ENCODE measurements around the gene LRMDA.

The LRMDA gene

GRCh38 chr10:76395251-76395650, 963.8 kb downstream of the LRMDA start:
- in situ Hi-C loops (cut with MboI; ENCODE audit: low sequenced_read_pairs), result no loop called here

DNA sequence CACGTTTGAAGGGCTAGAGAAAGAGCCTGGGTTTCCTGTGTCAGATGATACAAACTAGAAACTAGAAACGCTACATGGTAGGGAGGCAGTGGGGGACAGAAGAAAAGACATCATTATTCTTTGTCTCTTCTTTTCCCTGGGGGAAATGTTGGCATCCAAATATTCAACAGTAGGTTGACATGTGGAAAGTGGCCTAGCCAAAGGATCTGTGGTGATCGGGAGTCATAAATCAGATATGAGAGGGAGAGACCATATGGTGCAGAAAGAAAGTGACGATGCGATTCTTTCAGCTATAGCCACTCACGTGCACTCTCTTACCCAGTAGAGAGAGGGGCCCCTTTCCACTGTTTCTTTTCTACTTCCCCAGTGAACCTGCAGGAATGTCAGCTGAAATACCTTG, 964.7 kb downstream of the LRMDA start:
- in situ Hi-C loops (cut with MboI; ENCODE audit: low sequenced_read_pairs), result no loop called here

- in situ Hi-C loops (cut with MboI; ENCODE audit: low sequenced_read_pairs), result no loop called here
These were observed 966.0 kb downstream of the LRMDA start for GRCh38 chr10:76397181-76398042.

- in situ Hi-C loops (cut with MboI; ENCODE audit: low sequenced_read_pairs), result no loop called here
These were observed 966.8 kb downstream of the LRMDA start for GRCh38 chr10:76398043-76398710.

DNA sequence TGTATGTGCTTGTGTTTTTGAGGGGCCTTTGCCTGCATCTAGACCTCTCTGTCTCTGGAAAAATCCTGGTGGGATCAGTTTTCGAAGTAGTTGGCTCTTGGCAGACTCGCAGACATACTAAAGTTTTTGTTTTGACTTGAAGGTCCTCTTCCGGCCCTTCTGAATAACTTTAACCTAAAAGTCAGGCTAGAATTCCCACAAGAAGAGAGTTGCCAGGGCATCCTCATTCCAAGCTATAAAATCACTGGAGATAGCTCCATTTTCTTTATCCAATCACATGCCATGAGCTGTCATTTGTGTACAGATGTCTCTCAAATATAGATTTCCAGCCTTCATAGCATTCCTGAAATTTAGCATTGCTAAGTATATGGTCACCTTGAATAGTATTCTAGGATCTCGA, 967.8 kb downstream of the LRMDA start:
- in situ Hi-C loops (cut with MboI; ENCODE audit: low sequenced_read_pairs), result no loop called here

GRCh38 chr10:76401006-76401405, 969.6 kb downstream of the LRMDA start:
- in situ Hi-C loops (cut with MboI; ENCODE audit: low sequenced_read_pairs), result no loop called here

GRCh38 chr10:76403912-76404311, 972.5 kb downstream of the LRMDA start:
- in situ Hi-C loops (cut with MboI; ENCODE audit: low sequenced_read_pairs), result no loop called here

DNA sequence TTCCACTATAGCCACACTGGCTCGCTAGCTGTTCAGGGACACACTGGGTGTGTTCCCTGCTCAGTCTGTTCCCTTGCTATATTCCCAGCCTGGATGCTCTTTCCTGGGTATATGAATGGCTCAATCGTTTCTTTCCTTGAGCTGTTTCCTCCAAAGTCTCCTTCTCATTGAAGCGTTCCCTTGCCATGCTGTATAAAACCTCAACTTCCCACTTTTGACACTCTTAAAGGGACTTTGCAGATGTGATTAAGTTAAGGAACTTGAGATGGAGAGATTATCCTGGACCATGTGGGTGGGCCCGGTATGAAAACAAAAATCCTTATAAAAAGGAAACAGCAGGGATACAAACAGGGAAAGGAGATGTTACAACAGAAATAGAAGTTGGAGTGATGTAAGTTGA, 973.1 kb downstream of the LRMDA start:
- in situ Hi-C loops (cut with MboI; ENCODE audit: low sequenced_read_pairs), result no loop called here

DNA sequence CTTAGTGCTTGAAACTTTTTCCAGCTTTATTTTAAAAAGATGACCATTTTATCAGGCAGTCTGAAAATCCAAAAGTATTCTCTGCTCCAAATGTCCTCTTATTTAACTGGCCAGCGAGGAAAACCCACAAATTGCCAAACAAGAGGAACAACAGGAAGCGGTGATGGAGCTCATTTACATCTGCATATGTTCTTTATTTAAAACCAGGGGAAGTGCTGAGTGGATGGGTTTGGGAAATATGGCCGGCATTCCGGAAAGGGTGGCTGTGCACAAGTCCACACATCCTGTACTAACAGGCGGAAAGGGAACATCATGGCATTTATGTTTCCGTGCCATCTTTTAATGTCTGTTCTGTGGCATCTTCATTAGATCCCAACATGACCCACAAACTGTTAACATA, 974.5 kb downstream of the LRMDA start:
- in situ Hi-C loops (cut with MboI; ENCODE audit: low sequenced_read_pairs), result no loop called here

DNA sequence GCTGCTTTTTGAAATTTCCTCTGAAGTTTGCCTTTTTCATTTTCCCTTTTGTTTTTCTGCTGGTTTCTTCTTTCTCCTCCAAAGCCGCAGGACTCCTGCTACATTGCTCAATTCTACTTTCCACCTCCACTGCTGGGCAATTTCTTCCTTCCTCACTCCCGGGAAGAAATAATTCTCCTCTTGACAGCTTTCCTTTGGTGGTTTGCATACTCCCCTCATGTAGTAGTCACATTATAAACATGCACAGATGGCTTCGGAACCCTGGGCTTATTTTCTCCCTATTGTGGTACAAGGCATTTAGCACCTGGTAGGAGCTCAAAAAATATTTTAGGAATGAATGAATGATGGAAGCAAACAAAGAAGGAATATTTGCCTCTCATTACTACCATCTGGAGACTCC, 977.2 kb downstream of the LRMDA start:
- in situ Hi-C loops (cut with MboI; ENCODE audit: low sequenced_read_pairs), result no loop called here

- in situ Hi-C loops (cut with MboI; ENCODE audit: low sequenced_read_pairs), result no loop called here
These were observed 980.5 kb downstream of the LRMDA start for GRCh38 chr10:76411729-76412435.

GRCh38 chr10:76415554-76415953, 984.1 kb downstream of the LRMDA start:
- in situ Hi-C loops (cut with MboI; ENCODE audit: low sequenced_read_pairs), result no loop called here

DNA sequence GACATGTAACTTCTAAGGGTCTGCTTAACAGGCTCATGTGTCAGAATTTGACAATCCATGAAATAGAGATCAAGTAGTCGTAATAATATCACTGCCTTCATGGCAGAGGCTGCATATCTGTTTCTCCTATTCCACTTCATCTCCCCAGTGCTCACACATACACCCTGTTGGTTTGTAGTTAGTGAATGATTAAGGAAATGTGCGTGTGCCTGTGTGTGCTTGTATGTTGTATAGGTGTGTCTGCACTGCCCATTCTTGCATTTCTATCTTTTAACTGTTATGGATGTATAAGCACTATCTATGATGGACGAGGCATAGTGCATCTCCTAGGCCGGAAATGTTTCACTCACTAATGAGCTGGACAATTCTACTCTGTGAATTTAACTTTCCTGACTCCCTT, 985.2 kb downstream of the LRMDA start:
- in situ Hi-C loops (cut with MboI; ENCODE audit: low sequenced_read_pairs), result no loop called here

GRCh38 chr10:76420725-76421124, 989.3 kb downstream of the LRMDA start:
- in situ Hi-C loops (cut with MboI; ENCODE audit: low sequenced_read_pairs), result no loop called here

- in situ Hi-C loops (cut with MboI; ENCODE audit: low sequenced_read_pairs), result no loop called here
These were observed 991.3 kb downstream of the LRMDA start for GRCh38 chr10:76422769-76423168.

DNA sequence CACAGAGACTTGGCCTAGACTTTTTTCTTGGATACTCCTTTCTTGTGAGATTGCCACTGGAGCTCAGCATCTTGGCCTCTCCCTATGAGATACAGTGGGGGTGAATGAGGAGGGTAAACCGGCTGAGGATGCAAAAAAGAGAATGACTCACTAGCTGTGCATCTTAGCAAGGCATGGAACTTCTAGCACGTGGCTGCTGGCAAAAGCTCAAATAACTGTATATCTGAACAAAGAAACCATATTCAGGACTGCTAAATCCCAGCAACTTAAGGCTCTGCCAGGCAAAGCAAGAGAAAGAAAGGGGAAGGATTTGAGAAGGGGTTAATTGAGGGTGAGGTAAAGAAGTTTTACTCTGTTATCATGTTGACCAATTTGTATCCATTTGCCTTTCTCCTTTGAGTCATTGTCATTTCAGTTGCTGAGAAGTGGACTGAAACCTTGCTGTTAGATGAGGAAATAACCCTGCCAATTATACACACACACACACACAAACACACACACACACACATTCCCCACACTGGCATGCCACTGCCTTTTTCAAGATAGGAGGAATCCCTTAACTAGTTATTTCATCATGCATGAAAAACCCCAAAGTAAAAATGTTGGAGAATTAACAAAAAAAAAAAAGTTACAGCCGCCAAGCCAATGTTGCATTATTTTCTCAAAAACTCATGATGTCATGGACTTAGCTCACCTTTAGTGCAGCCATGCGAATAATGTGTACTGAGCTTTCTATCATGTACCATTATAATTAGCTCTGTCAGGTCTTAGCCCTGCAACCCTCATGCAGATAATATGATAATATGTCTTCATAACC, 997.3 kb downstream of the LRMDA start:
- in situ Hi-C loops (cut with MboI; ENCODE audit: low sequenced_read_pairs), result no loop called here

DNA sequence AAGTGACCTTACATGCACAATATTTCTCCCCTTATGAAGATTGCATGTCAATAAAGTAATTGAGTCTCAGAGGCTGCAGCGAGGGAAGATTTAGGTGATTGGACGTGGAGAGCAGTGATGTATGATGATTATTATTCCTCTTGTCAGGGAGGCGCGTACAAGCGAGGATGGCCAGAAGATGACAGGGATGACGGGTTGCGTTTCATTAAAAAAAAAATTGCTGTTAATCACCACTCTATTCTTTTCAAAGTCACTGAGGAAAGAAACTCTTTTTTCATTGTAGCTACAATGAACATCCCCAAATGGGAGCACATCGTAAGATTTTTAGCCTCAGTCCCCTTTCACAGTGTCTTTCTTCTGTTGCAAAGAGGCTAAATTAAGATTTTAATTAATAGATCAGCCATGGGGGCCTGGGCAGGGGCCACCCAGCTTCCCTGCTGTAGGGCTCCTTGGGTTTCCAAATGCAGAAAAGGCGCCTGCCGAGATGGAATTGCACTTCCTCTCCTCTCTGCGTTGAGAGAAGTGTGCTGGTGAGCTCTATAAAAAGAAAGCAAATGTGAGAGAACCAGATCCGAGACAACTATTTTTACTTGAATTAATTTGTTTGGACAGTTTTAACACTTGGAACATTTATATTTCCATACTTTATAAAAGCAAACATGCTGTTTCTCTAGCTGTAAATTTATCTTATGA, 998.1 kb downstream of the LRMDA start:
- in situ Hi-C loops (cut with MboI; ENCODE audit: low sequenced_read_pairs), result no loop called here

DNA sequence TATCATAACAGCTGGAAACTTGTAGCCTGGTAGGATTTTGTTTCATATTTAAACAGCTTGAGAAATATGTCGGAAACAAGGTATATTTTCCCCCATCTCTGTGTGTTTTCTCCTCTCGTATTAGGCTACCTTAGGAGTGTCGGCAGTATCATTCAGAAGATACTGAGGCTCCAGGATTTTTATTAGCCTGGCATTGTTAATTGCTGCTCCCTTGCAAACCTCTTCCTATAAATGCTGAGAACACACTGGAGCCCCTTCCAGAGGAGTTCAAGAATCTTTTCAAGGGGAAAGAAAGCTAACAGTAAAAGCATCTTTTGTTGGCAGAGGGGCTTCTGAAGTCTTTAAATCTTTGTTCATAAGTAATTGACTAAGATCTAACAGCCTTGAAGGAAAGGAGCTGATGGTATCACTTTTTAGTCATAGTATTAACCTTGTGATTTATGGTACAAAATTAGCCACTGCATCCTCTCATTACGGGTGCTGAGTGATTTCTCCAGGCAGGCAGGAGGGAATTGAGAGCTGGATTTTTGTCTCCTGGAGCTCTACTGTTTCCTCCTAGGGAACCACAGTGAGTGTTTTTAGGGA, 998.7 kb downstream of the LRMDA start:
- in situ Hi-C loops (cut with MboI; ENCODE audit: low sequenced_read_pairs), result no loop called here

DNA sequence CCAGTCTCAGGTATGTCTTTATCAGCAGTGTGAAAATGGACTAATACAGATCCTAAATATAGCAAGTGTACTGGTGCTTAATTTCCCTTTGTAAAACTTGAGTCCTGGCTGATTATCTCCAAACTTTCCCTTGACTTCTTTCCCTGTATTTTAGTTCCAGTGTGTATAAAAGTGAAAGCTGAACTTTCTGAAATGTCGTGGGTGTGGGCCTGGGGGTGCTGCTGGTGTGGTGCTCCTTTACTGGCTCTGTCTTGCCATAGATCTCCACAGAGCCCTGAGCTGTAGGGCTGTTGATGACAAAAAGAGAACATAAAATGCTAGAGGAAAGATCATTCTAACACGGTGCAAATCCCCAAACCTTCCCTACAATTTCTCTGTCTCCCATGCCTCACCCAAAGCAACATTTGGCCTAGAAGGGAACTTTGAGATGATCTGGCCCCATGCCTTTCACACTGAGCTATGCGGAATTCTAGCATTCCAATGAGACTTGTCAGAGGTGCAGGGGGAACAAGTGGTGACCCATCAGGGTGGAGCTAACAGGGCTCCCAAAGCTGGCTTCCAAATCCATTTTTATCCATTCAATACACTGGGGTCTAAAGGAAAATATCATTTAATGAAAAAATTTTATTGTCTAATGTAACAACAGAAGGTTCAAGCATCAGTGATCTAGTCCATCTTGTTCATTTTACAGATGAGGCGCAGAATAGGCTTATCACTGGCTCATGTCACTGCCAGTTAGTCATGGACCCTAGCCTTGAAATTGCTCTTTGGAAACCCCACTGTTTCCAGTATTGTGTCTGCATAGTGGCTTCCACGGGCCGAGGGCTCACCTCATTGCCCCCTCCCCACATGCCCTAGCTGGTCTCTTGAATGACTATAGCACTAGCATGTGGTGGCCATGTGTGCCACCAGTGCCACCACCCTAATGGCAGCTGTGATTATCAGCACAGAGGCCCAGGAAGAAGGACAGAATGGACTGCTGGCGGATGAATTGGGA, 1000.9 kb downstream of the LRMDA start:
- in situ Hi-C loops (cut with MboI; ENCODE audit: low sequenced_read_pairs), result no loop called here

Measured in hTERT RPE-1 (cell line).